Skeletal muscle satellite cell (primary cell): ENCODE results near the gene ABCA12.

ENCODE experiments used
- H3K27me3 ChIP-seq: 2 replicates; pipeline ENCODE4 v1.7.0; 2013; ENCODE audit warnings: low read length; ENCODE audit not compliant: control insufficient read depth, insufficient read depth
- H3K36me3 ChIP-seq: 2 replicates; pipeline ENCODE4 v1.7.0; 2013; ENCODE audit warnings: mild to moderate bottlenecking, control low read depth, low read length; ENCODE audit not compliant: insufficient read depth
- H3K4me1 ChIP-seq: 2 replicates; pipeline ENCODE4 v1.7.0; 2013; ENCODE audit warnings: low read length; ENCODE audit not compliant: control insufficient read depth, insufficient read depth
- H3K4me2 ChIP-seq: 2 replicates; pipeline ENCODE4 v1.7.0; 2013; ENCODE audit warnings: mild to moderate bottlenecking, low read length
- H3K4me3 ChIP-seq: 2 replicates; pipeline ENCODE4 v1.7.0; 2013; ENCODE audit warnings: low read length
- H3K9ac ChIP-seq: 2 replicates; pipeline ENCODE4 v1.7.0; 2013; ENCODE audit warnings: mild to moderate bottlenecking, low read depth, low read length, moderate library complexity
- H3K9me3 ChIP-seq: replicated peaks from 2 replicates; pipeline ENCODE4 v1.7.0; 2013; ENCODE audit warnings: mild to moderate bottlenecking, control low read depth, low read length

ABCA12 gene

GRCh38 chr2:214904634-214905033 lies 233.8 kb downstream of the ABCA12 start:
- Histone ChIP-seq H3K36me3 (no peaks in the 10 kb centered on the region), H3K4me3 (no peak overlapping the region), H3K4me1 (no peaks in the 10 kb centered on the region), H3K27me3 (no peaks in the 10 kb centered on the region), H3K4me2 (no peak overlapping the region), H3K9ac (no peak overlapping the region), H3K9me3 (no peaks in the 10 kb centered on the region)

- Histone ChIP-seq H3K27me3 (no peaks in the 10 kb centered on the region), H3K4me2 (no peak overlapping the region), H3K4me3 (no peak overlapping the region), H3K9me3 (no peaks in the 10 kb centered on the region), H3K4me1 (no peaks in the 10 kb centered on the region), H3K36me3 (no peaks in the 10 kb centered on the region), H3K9ac (no peak overlapping the region)
Measured at GRCh38 chr2:214904176-214904575, 234.2 kb downstream of the ABCA12 start.

GRCh38 chr2:214902286-214902685 lies 236.1 kb downstream of the ABCA12 start:
- Histone ChIP-seq H3K9me3 (no peaks in the 10 kb centered on the region), H3K27me3 (no peaks in the 10 kb centered on the region), H3K36me3 (no peaks in the 10 kb centered on the region), H3K9ac (no peak overlapping the region), H3K4me3 (no peak overlapping the region), H3K4me1 (no peaks in the 10 kb centered on the region), H3K4me2 (no peak overlapping the region)

GRCh38 chr2:214899751-214900150 lies 238.7 kb downstream of the ABCA12 start:
- Histone ChIP-seq H3K4me2 (no peak overlapping the region), H3K36me3 (no peaks in the 10 kb centered on the region), H3K9ac (no peak overlapping the region), H3K9me3 (no peaks in the 10 kb centered on the region), H3K4me1 (no peaks in the 10 kb centered on the region), H3K27me3 (no peaks in the 10 kb centered on the region), H3K4me3 (no peak overlapping the region)

GRCh38 chr2:214896274-214896673 lies 242.2 kb downstream of the ABCA12 start:
- H3K4me2 ChIP-seq = no peak overlapping the region

GRCh38 chr2:214895469-214895868 lies 243.0 kb downstream of the ABCA12 start:
- Histone ChIP-seq H3K27me3 (no peaks in the 10 kb centered on the region), H3K4me2 (no peak overlapping the region), H3K9me3 (no peaks in the 10 kb centered on the region), H3K36me3 (no peaks in the 10 kb centered on the region), H3K4me1 (no peaks in the 10 kb centered on the region), H3K4me3 (no peak overlapping the region), H3K9ac (no peak overlapping the region)

More at GRCh38 chr2:214896274-214896673, 242.2 kb downstream of the ABCA12 start:
- H3K36me3 ChIP-seq = no peaks in the 10 kb centered on the region
- H3K4me1 ChIP-seq = no peaks in the 10 kb centered on the region
- H3K9ac ChIP-seq = no peak overlapping the region
- H3K27me3 ChIP-seq = no peaks in the 10 kb centered on the region
- no peak overlapping the region for H3K4me3 ChIP-seq
- no peaks in the 10 kb centered on the region for H3K9me3 ChIP-seq

GRCh38 chr2:214889301-214889700 lies 249.1 kb downstream of the ABCA12 start:
- H3K27me3 ChIP-seq = no peaks in the 10 kb centered on the region
- H3K9me3 ChIP-seq = no peaks in the 10 kb centered on the region
- no peak overlapping the region for H3K4me3 ChIP-seq
- H3K4me1 ChIP-seq = no peaks in the 10 kb centered on the region
- H3K36me3 ChIP-seq = no peaks in the 10 kb centered on the region
- H3K9ac ChIP-seq = no peak overlapping the region
- H3K4me2 ChIP-seq = no peak overlapping the region

- H3K4me2 ChIP-seq = no peak overlapping the region
- H3K36me3 ChIP-seq = no peaks in the 10 kb centered on the region
- no peaks in the 10 kb centered on the region for H3K9me3 ChIP-seq
- H3K27me3 ChIP-seq = no peaks in the 10 kb centered on the region
- H3K9ac ChIP-seq = no peak overlapping the region
- no peaks in the 10 kb centered on the region for H3K4me1 ChIP-seq
- no peak overlapping the region for H3K4me3 ChIP-seq
Measured at GRCh38 chr2:214881647-214882202, 256.7 kb downstream of the ABCA12 start.
